GM11168 (cell line): ENCODE data around the gene SAMD9L.
"Not testable (repeated sequence)": the region's sequence is repeated elsewhere in the genome, so short reads cannot be mapped to it uniquely, and the experiment has no call there.

Source experiments
- in situ Hi-C: fragments of 300-500 bp; cut with MboI; formaldehyde crosslinking; loops from one replicate; pipeline ENCODE4 v1.12.0; 2022; ENCODE audit warnings: low sequenced_read_pairs; ENCODE audit not compliant: unreplicated experiment

Gene SAMD9L

GRCh38 chr7:93146472-93147141, 1.6 kb downstream of the SAMD9L start:
- in situ Hi-C loops, result no loop called here

- in situ Hi-C loops, result no loop called here
Observed at GRCh38 chr7:93146036-93146435, 2.1 kb downstream of the SAMD9L start.

DNA sequence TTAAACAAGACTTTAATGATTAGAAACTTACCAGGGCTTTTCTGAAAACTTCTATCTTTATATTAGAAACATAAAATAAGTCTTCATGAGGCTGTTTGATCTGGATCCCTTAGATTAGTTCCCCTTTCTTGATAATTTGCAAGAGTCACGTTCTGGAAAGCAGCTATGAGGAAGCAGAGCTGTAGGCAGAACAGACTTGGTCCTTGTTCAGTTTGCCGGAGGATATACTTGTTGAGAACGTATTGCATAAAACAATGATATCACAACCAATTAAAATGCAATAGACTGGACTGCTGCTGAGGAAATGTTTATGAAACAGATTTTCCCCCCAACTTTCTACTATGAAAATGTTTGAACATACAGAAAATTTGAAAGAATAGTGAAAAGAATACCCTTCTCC, 2.8 kb downstream of the SAMD9L start:
- in situ Hi-C loops, result no loop called here

DNA sequence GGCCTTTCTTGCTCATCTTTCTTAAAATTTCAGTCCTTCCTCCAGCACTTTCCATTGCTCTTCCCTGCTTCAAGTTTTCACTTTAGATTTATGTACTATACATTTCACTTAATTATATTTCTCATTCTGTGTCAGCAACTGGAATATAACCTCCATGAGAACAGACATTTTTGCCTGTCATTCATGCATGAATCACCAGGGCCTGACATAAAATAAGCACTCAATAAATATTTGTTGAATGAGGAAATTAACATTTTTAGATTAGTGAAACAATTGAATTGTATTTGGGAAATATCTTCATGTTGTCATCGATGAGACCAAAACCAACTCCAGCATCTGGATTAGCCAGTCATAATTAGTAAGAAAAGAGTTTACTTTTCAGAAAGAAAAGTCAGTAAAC, 6.1 kb downstream of the SAMD9L start:
- in situ Hi-C loops, result no loop called here

DNA sequence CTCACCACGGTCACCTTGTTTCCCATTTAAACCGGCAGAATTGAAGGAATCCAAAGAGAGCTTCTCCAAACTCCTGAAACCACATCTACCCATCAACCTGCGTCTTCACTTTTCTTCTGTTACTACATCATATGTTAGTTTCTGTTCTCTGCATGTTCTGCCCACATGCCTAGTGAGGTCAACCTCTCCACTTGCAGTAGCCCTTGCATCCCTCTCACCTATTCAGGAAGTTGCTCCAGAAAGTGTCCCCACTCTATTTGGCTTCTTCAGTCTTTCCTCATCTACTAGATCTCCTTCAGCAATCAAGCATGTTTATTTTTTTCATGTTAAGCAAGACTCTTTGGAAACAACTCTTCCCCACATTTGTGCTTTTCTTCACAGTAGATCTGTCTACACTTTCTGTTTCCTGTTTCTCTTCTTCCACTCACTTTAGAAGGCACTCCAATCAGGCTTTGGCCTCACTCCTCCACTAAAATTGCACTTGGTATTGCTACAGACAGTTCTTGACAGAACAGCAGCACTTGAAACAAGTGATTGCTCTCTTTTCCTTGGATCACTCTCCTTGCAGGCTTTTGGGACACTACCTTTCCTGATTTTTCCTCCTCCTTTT, 7.5 kb downstream of the SAMD9L start:
- in situ Hi-C loops, result no loop called here

GRCh38 chr7:93138576-93138975, 9.6 kb downstream of the SAMD9L start:
- in situ Hi-C loops, result no loop called here

DNA sequence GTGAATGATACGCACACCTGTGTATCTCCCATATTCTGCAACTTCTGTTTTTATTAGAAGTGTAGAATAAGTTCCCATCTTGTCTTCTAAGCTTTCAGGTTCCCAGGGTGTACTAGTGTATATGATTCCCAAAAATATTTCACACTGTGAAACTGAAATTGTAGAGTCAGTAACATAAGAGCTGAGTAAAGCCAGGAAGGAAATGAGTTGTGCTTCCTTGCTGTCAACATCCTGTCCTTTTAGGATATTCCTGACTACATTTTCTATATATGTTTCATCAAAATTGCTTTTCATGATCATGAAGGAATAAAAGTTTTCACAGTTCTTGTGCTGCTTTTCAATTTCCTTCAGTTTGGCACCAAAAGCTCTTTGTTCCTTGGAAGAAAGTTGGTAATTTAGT, 15.2 kb downstream of the SAMD9L start:
- in situ Hi-C loops, result no loop called here

DNA sequence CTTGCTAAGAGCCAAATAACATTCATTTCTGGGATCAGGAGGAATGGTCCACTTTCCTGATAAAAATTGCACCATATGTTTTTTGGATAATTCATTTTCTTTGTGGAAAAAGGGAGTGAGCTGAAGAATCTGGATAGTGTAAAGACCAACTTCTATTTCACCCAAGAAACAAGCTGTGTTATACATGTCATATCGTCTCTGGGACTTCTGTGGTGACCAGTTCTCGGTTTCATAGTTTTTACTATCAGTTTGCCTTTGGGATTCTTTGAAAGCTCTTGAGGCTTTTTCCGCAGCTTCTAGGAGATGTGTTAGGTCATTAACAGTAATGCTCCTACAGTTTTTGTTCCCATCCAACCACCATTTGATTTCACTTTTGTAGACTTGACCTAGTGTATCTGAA, 16.0 kb downstream of the SAMD9L start:
- in situ Hi-C loops, result no loop called here

DNA sequence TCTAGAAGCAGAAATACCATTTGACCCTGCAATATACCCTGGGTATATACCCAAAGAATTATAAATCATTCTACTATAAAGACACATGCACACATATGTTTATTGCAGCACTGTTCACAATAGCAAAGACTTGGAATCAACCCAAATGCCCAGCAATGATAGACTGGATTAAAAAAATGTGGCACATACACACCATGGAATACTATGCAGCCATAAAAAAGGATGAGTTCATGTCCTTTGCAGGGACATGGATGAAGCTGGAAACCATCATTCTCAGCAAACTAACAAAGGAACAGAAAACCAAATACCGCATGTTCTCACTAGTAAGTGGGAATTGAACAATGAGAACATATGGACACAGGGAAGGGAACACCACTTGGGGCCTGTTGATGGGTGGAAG, 21.2 kb downstream of the SAMD9L start:
- in situ Hi-C loops, result not testable (repeated sequence)

DNA sequence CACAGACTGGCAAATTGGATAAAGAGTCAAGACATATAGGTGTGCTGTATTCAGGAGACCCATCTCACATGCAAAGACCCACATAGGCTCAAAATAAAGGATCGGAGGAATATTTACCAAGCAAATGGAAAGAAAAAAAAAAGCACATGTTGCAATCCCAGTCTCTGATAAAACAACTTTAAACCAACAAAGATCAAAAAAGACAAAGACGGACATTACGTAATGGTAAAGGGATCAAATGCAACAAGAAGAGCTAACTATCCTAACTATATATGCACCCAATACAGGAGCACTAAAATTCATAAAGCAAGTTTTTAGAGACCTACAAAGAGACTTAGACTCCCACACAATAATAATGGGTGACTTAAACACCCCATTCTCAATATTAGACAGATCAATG, 24.7 kb downstream of the SAMD9L start:
- in situ Hi-C loops, result not testable (repeated sequence)

DNA sequence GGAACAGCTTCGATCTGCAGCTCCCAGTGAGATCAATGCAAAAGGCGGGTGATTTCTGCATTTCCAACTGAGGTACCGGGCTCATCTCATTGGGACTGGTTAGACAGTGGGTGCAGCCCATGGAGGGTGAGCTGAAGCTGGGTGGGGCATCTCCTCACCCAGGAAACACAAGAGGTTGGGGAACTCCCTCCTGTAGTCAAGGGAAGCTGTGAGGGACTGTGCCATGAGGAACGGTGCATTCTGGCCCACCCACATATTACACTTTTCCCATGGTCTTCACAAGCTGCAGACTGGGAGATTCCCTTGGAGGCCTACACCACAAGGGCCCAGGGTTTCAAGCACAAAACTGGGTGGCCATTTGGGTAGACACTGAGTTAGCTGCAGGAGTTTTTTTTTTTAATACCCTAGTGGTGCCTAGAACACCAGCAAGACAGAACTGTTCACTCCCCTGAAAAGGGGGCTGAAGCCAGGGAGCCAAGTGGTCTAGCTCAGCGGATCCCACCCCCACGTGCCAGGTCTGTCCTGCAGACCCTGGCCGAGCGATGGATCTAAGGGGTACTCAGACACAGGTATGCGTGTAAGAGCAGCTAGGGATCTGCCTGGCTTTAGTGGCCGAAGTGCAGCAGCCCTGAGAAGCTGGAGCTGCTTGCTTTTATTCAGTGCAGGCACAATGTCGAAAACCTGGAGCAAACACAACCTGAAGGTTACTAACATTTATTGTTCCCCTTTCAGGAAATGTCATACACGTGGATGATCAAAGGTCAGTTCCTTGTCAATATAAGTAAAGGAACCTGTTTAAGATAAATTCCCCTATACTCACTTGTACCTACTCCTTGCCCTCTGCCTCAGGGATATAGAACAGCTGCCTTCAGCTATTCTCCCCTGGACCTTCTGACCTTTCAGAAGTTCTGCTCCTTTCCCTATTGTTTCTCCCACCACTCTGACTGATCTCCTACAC, 27.3 kb downstream of the SAMD9L start:
- in situ Hi-C loops, result no loop called here

DNA sequence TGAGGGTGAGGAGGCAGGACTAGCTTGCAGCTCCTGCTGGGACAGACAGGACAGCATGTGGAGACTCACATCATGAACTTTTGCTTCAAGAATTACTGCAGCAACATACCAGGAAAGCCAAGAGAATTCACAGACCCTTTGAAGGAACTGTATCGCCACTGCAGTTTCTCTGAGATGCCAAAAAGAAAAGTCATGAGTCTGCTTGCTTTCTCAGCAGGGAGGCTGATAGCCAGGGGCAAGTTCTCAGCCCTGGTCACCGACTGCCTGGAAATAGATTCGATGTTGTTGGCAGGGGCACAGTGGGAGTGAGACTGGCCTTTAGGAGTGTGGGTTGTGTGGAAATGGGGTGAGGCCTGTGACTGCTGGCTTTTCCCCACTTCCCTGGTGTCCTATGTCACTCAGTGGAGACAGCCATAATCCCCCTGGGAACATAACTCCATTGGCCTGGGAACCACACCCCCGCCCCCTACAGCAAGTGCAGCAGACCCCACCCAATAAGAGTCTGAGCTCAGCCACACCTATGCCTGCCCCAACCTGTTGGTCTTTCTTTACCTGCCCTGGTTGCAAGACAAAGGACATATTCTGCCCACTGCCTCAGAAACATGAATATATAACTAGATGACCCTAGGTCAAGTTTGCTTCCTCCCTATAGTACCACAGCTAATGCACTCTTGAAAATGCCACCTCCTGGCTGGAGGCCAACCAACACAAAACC, 28.8 kb downstream of the SAMD9L start:
- in situ Hi-C loops, result no loop called here

DNA sequence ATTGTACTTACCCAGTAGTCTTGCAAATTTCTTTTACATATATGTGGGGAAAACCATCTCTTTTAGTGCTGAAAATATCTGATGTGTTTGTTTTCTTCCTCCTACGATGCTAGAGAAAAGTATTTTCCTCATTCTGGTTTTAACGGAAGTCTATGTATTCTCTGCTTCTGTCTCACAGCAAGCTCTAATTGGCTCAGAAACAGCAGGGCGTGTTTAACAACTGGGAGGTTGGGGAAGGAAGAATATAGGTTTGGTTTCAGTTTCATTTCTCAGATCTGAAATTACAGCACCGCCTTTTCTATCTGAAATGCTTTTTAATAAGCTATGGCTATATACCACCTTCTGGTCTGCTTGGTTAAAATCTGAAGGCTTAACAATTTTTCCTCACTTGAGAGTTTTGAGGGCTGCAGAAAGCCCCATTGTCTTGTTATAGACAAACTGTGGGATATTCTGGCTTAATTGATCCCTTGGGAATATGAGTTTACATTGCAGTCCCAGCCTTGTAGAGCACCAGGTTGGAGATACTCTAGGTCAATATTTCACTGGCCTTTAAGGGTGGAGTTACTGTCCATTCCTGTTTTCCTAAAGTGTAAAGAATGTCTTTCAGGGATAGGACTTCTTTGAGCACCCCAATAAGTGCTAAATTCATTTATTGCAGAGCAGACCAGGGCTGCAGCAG, 30.2 kb downstream of the SAMD9L start, which contains the start of gene SAMD9:
Gene SAMD9 (minus strand): TSS at position 128 of the 679 bp plus-strand sequence. CDS start 11,882 bp downstream, outside the sequence.
- in situ Hi-C loops, result no loop called here

DNA sequence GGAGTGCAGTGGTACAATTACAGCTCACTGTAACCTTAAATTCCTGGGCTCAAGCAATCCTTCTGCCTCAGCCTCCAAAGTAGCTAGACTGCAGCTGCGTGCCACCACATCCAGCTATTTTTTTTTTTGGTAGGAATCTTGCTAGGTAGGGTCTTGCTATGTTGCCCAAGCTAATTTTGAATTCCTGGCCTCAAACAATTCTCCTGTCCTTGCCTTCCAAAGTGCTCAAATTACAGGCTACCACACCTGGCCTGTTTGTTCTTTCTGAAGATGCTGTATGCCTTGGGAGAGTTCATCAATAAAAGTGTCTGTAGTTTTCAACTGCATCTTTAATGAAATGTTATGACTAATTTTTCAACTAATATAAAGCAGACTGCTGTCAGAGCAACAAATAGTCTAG, 30.9 kb downstream of the SAMD9L start:
- in situ Hi-C loops, result no loop called here

DNA sequence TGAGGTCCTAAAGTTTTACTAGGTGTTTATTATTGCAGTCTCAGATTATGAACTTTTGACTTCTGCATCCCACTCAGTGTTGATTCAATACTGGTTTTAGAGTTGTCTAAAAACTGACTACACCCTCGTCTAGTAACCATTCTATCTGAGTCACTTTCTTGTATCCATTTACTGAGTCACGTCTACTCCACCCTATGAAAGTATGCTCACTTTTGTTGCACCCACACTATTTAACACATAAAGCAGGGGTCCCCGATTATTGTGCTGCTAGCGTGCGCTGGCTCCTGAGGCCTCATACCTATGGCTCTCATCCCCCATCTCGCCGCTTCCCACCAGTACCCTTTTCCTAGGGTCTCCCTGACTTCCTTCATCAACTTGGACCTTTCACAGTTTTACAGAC, 32.4 kb downstream of the SAMD9L start:
- in situ Hi-C loops, result no loop called here

DNA sequence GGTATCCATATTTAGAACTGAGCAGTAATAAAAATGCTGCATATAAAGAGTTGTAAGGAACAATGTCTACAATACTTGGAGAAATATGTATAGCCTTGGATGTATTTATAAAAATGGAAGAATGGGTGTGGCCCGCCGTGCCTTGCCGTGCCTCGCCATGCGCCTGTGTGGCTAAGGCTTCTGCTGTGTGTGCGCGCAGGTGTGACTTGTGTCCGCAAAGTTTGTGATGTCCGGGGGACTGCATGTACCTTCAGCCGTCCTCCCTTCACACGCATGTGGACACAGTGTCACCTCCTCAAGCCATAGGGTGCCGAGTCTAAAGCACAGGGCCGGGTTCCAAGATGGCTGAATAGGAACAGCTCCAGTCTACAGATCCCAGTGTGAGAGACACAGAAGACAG, 40.2 kb downstream of the SAMD9L start:
- in situ Hi-C loops, result loop anchor here (10.0 kb wide), 1 partner anchor 117 kb away; the partner anchor contains the start of gene HEPACAM2

DNA sequence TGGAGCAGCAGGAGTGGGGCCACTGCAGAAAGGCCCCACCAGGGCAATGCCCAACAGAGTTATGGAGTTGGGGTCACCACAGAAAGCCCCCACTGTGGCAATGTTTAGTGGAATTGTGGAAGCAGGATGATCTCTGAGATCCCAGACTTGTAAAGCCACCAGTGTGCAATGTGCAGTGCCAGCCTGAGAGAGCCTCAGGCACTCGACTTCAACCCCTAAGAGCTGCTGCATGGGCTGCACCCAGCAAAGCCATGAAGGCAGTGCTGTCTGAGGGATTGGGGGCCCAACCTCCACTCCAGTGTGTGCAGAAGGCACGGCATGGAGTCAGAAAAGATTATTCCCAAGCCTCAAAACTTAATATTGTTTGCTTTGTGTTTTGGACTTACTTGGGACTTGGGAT, 50.8 kb downstream of the SAMD9L start:
- in situ Hi-C loops, result no loop called here

- in situ Hi-C loops, result no loop called here
Observed at GRCh38 chr7:93092757-93093370, 55.3 kb downstream of the SAMD9L start.
